GM08714 (cell line): ENCODE measurements around the gene LRPAP1.

Experiments used
- H3K4me3 ChIP-seq: fragments of 200-500 bp; sonication (Bioruptor generic); 2 replicates; pipeline ENCODE4 v1.5.1; 2014; ENCODE audit warnings: mild to moderate bottlenecking, low read length, inconsistent platforms
- ZNF274 ChIP-seq: IDR thresholded peaks from 2 replicates; pipeline ENCODE4 v1.6.1; 2012; ENCODE audit warnings: mild to moderate bottlenecking, low read depth, low read length

The LRPAP1 gene

DNA sequence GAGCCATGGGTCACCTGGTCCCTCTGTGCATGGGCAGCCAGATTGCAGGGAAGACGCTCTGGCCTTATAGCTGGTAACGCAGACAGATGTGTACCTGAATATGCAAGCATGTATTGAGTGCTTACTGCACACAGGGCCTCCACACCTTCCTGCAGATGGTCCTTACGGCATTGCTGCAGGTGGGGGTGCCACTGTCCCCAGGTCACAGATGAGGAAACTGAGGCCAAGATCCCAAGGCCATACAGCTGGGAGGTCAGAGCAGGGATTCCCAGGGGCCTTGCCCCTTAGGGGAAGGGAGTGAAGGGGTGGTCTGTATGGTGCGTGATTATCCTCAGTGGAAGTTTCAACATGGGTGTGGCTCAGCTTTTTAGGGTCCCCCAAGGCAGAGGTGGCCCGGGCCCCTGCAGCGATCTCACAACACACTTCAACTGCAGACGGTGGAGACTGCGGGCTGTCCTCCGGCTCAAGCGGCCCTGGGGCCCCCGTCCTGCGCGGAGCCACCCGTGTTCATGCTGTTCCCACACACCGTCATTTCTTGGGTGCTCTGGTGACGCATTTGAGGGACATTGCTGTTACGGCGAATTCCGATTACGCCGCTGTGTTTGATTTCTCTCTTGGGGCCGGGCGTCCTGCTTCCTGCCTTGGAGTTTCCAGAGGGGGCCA, 61.0 kb downstream of the LRPAP1 start:
- no peak overlapping the region for H3K4me3 ChIP-seq
- TF ChIP-seq ZNF274, result no peak

DNA sequence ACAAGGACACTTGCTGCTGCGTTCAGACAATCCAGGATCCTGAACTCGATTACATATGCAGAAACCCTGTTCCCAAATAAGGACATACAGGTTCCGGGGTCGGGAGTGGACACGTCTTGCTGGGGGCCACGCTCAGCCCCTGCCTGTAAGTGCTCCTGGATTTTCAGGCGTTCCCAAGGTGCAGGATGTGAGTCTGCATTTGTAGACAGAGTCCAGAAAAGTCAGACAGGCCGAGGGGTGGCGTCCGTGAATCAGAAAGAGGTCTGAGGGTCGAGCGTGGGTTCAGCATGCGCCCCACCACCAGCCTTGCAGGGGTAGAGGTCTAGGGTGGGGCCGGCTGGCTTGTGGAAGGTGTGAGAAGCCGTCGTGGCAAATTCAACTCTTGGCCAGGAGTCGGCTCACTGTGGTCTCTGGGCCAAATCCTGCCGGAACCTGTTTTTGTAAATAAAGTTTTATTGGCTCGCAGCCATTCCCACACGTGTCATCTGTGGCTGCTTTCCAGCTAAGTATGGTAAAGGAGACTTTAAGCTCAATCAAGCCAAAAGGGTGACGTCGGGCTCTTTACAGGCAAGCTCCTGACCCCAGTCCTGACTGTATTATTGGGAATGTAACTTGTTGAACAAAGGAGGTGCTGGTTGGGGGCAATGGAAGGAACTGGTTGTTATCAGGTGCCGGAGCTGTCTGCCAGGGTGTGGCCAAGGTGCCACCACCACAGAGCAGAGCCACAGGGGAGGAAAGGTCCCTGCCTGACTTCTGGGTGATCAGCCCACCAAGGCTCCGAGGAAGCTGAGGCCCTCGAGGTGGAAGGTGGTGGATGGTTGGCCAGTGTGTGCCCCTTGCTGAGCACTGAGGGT, 61.8 kb downstream of the LRPAP1 start:
- H3K4me3 ChIP-seq, result no peak overlapping the region
- TF ChIP-seq ZNF274, result no peak

DNA sequence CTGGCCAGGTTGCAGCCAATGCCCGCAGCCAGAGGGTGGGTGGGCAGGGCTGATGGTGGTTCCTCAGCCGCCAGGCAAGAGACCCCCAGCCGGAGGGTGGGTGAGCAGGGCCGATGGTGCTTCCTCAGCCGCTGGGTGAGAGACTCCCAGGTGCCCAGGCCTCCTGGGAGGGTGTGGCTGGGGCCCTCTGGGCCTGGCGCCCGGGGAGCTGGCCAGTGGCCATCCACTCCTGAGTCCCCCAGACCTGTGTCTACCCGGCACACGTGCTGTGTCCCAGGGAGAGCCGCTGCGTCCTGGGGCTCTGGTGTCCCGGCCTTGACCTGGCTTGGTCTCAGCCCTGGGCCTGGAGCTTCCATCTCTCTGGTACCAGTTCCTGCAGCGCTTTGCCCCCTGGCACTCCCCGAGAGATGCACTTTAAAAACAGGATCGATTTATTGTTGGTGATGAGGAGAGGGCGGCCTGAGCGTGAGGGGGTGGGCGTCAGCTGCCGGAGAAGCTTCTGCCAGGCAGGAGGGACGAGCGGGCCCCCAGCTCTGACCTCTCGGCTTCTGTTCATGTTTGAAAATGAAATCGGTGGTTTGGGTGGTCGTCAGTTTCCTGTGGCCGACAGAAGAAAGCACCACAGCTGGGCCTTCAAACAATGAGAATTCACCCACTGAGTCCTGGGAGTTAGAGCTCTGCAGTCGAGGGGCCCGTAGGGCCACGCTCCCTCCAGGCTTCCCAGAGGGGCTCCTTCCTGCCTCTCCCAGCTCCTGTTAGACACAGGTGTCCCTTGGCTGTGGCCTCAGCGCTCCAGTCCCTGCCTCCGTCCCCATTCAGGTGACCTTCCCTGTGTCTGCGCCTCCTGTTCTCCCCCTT, 62.6 kb downstream of the LRPAP1 start:
- no peak for TF ChIP-seq ZNF274
- H3K4me3 ChIP-seq, result no peak overlapping the region

DNA sequence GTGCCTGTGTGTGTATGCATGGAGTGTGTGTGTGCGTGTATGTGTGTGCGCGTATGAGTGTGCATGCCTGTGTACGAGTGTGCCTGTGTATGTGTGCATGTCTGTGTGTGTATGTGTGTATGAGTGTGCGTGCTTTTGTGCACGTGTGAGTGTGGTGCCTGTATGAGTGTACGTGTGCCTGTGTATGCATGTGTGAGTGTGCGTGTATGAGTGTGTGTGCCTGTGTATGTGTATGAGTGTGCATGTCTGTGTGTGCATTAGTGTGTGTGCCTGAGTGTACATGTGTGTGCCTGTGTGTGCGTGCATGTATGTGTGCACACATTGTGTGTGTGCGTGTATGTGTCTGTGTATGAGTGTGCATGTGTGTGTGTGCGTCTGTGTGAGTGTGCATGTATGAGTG, 63.4 kb downstream of the LRPAP1 start:
- no peak for TF ChIP-seq ZNF274

DNA sequence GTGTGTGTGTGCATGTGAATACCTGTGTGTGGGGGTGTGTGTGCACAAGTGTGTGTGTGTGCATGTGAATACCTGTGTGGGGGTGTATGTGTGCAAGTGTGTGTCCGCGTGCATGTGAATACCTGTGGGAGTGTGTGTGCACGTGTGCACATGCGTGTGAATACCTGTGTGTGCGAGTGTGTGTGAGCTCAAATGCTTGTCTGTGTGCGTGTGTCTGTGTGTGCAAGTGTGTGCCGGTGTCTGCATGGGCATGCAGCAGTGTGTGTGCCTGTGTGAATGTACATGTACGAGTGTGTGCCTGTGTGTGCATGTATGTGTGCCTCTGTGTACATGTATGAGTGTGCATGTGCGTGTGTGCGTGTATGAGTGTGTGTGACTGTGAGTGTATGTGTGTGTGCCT, 64.1 kb downstream of the LRPAP1 start:
- H3K4me3 ChIP-seq, result no peak overlapping the region
- no peak for TF ChIP-seq ZNF274

More for the DNA sequence above, 63.4 kb downstream of the LRPAP1 start:
- no peak overlapping the region for H3K4me3 ChIP-seq

DNA sequence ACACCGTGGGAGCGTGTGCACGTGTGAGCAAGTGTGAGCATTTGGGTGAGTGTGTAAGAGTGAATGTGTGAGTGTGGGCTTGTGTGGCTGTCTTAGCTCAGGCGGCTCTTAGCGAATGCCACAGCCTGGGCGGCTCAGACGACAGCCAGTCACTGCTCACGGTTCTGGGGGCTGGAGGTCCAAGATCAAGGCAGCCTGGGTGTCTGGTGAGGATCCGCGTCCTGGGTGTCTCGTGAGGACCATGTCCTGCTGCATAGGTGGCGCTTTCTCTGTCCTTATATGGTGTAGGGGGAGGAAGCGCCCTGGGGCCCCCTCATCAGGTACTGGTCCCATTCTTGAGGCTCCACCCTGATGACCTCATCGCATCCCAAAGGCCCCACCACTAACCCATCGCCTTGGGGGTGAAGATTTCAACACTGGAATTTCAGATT, 64.6 kb downstream of the LRPAP1 start:
- no peak overlapping the region for H3K4me3 ChIP-seq
- no peak for TF ChIP-seq ZNF274

DNA sequence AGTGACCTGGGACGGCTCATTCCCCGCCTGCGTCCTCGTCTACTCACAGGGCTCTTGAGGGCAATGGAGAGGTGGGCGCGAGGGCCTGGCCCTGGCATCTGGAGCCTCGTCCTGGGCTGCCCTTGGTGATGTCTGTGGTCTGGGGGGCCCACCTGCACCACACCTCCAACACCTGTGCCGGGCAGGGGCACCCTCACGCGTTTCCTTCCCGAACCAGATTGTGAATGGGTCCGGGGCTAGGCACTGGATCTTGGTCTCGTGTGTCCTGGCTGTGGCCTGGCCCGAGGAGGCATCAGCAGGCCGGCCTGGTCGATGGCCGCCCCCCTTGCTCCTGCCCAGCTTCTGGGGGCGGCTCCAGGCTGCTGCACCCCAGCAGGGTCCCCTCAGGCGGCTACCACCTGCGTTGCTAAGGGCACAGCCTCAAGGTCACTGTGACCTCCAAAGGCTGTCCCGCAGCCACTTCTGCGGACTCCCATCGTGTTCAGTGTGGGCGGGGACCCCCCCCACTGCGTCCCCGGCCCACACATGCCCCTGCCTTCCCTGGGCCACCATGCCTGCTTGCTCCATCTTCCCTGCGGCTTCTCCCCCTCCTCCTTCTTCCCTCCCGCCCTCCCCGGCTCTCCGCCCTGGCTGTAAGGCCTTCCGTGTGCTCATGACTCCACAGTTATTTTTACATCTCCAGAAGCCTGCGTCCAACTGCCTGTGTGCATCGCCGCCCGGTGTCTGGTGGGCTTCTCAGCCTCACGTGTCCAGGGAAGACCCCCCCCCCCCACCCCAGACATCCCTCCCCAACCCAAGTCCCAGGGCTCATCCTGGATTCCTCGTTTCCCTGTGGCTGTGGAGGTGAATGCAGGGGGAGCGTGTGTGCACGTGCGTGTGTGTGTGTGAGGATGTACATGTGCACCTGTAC, 65.3 kb downstream of the LRPAP1 start:
- TF ChIP-seq ZNF274, result no peak
- no peak overlapping the region for H3K4me3 ChIP-seq

DNA sequence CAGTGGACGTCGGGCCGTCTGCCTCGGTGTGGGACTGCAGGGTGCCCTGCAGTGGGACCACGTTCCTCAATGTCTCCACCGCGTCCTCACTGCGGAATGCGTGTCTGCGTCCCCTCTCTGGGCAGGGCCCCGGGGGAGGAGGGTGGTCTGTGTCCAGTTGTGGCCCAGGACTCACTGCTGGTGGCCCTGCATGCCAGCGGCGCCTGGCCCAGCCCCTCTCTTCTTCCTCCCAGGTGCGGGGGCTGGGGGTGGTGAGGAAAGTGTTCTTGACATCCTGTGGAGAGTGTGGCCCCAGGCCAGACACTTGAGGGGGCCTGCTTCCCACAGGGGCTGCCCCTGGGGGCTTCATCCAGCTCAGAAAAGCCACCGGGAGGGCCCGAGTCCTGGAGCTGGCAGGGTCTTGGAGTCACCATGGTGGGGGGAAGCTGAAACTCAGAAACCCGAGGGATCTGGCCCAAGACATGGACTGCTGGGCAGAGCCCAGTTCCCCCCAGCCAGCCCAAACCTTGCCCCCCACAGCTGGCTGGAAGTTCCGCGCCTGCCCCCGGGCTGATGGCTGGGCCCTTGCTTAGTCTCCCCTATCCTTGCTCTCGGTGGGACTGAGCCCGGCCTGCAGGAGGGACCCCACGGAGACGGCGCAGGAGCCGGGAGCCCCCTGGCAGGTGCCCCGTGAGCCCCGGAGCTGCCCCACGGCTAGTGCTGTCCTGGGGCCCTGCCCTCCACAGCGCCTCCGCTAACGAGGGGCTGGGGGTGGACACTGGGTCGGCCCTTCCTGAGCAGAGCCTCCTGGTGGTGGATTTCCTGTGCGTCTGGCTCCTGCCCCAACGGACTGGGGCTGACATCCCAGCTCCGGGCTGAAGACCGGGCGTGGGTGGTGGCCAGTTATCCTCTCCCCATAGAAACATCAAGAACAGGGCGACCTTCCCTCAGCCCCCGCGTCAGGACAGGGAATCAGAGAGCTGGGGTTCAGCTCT, 66.2 kb downstream of the LRPAP1 start:
- TF ChIP-seq ZNF274, result no peak
- no peak overlapping the region for H3K4me3 ChIP-seq

DNA sequence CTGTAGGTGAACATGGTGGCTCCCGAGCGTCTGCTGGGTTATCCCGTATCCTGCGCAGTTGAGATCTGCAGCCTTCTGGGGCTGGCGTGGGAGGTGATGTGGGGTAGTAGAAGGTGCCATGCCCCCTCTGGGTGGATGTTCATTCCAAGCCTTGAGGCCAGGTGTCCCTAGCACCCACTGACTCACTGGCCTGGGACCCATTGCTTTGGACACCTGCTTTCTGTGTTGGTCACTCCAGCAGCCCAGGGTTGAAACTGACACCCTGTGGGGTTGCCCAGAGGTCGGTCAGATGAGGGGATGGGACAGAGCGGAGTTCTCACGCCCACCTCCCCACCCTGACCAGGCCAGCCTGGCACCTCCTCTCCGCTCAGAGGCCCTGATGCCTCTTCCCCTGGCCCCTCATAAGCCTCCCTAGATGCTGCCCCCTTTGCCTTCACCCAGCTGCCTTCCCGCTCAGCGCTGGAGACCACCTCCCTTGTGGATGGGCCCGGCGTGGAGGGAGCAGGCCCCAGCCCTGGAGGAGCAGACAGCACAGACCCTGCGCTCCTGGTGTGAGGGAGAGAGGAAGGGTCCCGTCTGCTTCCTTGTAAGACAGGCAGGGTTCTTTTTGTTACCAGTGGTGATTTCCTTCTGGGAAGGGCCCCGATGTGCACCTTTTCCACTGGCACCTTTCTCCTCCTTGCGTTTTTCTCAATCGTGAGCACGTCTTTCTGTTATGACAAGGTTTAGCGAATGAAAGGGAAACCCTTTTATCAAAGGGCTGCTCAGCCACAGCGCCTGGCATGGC, 67.1 kb downstream of the LRPAP1 start:
- TF ChIP-seq ZNF274, result no peak
- H3K4me3 ChIP-seq, result no peak overlapping the region

DNA sequence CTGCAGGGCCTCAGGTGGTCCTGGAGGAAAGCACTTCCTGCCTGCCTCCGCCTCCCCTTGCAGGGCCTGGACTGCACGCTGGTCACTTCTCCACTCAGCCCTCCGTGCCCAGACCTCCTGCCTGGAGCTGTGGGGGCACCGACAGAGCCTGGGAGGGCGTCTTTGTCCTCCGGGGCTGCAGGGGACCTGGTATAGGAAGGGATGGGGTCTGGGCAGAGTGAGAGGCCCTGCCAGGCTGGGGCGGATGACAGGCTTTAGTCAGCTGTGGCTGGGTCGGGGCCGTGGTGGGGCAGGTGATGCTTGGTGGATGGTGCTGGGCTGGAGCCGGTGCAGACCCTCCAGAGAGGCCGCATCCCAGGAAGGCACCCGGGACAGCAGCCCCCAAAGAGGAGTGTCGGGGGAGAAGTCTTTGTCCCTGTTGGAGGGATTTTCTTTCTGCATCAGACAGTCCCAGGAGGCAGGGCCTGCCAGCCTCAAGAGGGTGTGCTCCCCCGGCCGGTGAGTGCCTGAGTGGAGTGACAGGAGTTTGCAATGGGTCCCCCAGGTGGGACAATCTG, 67.8 kb downstream of the LRPAP1 start:
- no peak overlapping the region for H3K4me3 ChIP-seq

DNA sequence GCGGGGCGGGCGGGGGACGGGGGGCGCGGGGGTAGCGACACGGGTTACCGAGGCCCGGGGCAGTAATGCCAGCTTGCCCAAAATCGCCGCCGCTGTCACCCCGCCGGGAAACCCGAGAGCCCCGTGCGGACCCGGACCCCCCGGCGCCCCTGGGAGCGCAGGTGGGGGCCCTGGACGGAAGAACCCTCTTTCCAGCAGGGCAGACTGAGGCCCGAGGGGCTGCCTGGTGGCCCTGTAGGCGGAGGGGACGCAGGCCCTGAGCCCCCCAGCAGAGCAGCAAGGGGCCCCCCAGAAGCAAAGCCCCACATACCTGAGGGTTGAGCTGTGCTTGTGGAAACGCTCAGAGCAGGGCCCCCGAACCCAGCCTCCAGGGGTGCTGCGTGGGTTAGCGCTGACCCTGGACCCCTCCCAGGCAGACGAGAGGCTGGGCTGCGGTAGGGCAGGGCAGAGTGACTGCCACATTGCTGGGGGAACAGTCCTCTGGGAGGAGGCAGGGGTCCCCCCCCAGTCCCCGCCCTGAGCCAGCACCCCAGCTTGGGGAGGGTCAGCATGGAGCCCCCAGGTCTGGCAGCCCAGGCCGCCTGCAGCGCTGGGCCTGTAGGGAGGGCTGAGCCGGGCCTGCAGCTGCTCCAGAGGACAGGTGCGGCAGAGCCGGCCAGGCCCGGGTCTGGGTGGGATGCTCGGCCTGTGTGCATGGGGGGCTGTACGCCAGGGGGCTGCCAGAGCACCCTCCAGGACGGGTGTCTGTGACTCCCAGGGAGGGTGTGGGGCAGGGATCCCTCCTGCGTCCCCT, 68.5 kb downstream of the LRPAP1 start:
- TF ChIP-seq ZNF274, result no peak
- H3K4me3 ChIP-seq, result no peak overlapping the region

More for the DNA sequence above, 67.8 kb downstream of the LRPAP1 start:
- TF ChIP-seq ZNF274, result no peak
